ENCODE data around the gene LPCAT1.

The LPCAT1 gene

GRCh38 chr5:1529498-1529897, 5.7 kb upstream of the LPCAT1 start:
- peaks cover 0 to 3% (median 2%) of the 10 kb centered on the region in 4 donors for H3K4me1 ChIP-seq
- H3K36me3 ChIP-seq, result no peaks in the 10 kb centered on the region
- H3K4me3 ChIP-seq, result no peak overlapping the region
- no peak for TF ChIP-seq CTCF (IDR thresholded peaks at IDR 0.05)
- H3K9me3 ChIP-seq, result no peaks in the 10 kb centered on the region
- no peak for DNase-seq
- H3K27ac ChIP-seq, result no peak overlapping the region
- no peaks in the 10 kb centered on the region for H3K27me3 ChIP-seq
- intact Hi-C loops (cut with DNase I; ENCODE audit: low total_unique reads), result loop anchor here (10.0 kb wide), 1 partner anchor 105 kb away; no protein-coding TSS in a partner anchor

- intact Hi-C loops (cut with DNase I; ENCODE audit: low total_unique reads), result loop anchor here (10.0 kb wide), 1 partner anchor 107 kb away; no protein-coding TSS in a partner anchor
- Histone ChIP-seq H3K27ac (no peak overlapping the region), H3K4me3 (no peak overlapping the region), H3K9me3 (no peaks in the 10 kb centered on the region), H3K36me3 (no peaks in the 10 kb centered on the region), H3K27me3 (no peaks in the 10 kb centered on the region), H3K4me1 (peaks cover 0 to 12% (median 9%) of the 10 kb centered on the region in 4 donors)
- no peak for TF ChIP-seq CTCF (IDR thresholded peaks at IDR 0.05)
- no peak for DNase-seq
Measured at GRCh38 chr5:1527533-1528205, 3.9 kb upstream of the LPCAT1 start.

- H3K27me3 ChIP-seq, result no peaks in the 10 kb centered on the region
- H3K4me1 ChIP-seq, result peaks cover 0 to 22% (median 19%) of the 10 kb centered on the region in 4 donors
- no peak overlapping the region for H3K4me3 ChIP-seq
- no peaks in the 10 kb centered on the region for H3K9me3 ChIP-seq
- intact Hi-C loops (cut with DNase I; ENCODE audit: low total_unique reads), result loop anchor here (10.0 kb wide), 1 partner anchor 108 kb away; no protein-coding TSS in a partner anchor
- H3K36me3 ChIP-seq, result peaks cover 0 to 2% (median 0%) of the 10 kb centered on the region in 3 donors
- H3K27ac ChIP-seq, result no peak overlapping the region
- peak; percentile 9 to 31 for DNase-seq
- no peak for TF ChIP-seq CTCF (IDR thresholded peaks at IDR 0.05)
Measured at GRCh38 chr5:1526681-1527131, 2.9 kb upstream of the LPCAT1 start.

- no peak overlapping the region for H3K4me3 ChIP-seq
- intact Hi-C loops (cut with DNase I; ENCODE audit: low total_unique reads), result loop anchor here (10.0 kb wide), 1 partner anchor 109 kb away; no protein-coding TSS in a partner anchor
- TF ChIP-seq CTCF (IDR thresholded peaks at IDR 0.05), result no peak
- peaks cover 0 to 4% (median 0%) of the 10 kb centered on the region in 3 donors for H3K36me3 ChIP-seq
- peak; percentile 12 to 35 for DNase-seq
- H3K27me3 ChIP-seq, result no peaks in the 10 kb centered on the region
- no peak overlapping the region for H3K27ac ChIP-seq
- H3K9me3 ChIP-seq, result no peaks in the 10 kb centered on the region
- H3K4me1 ChIP-seq, result peaks cover 0 to 26% (median 21%) of the 10 kb centered on the region in 4 donors
Measured at GRCh38 chr5:1526190-1526631, 2.5 kb upstream of the LPCAT1 start.

GRCh38 chr5:1525624-1526189, 1.9 kb upstream of the LPCAT1 start:
- TF ChIP-seq CTCF (IDR thresholded peaks at IDR 0.05), result no peak
- DNase-seq, result peak in 1 of 2 donors; percentile 15
- Histone ChIP-seq H3K4me1 (peaks cover 0 to 26% (median 21%) of the 10 kb centered on the region in 4 donors), H3K36me3 (peaks cover 0 to 4% (median 0%) of the 10 kb centered on the region in 3 donors), H3K4me3 (no peak overlapping the region), H3K9me3 (no peaks in the 10 kb centered on the region), H3K27ac (no peak overlapping the region), H3K27me3 (no peaks in the 10 kb centered on the region)
- intact Hi-C loops (cut with DNase I; ENCODE audit: low total_unique reads), result loop anchor here (10.0 kb wide), 1 partner anchor 109 kb away; no protein-coding TSS in a partner anchor

All from tibial artery (tissue), 4 donors.